Activated CD4-positive, alpha-beta T cell treated with anti-CD3 and anti-CD28 coated beads, Interleukin-2, amount 10 ng/mL, durations not matched to agents 7 days and 5 days (primary cell): ENCODE measurements around the gene CEP295NL. TPM values are rescaled to one million over a fixed set of nuclear protein-coding genes. Genes with fewer than 3 reads are reported as not detected.
A peak's percentile ranks its signal among the peaks of the same experiment; 100 is the strongest.
"Not testable (repeated sequence)": the region's sequence is repeated elsewhere in the genome, so short reads cannot be mapped to it uniquely, and the experiment has no call there.

ENCODE experiments used
- CTCF ChIA-PET: fragments of 350-600 bp; sonication (Branson Sonifier 250); formaldehyde crosslinking; loops from one replicate; lab custom pipeline; 2021; ENCODE audit warnings: antibody characterized with exemption; lab: Charles Lee
- POLR2A ChIA-PET: fragments of 350-600 bp; sonication (Branson Sonifier 250); formaldehyde crosslinking; loops from one replicate; lab custom pipeline; 2021; ENCODE audit warnings: antibody characterized with exemption; lab: Charles Lee
- DNase-seq: peaks from one replicate; pipeline ENCODE4 v3.0.0-alpha.2; 2020
- H3K27ac Mint-ChIP-seq: one replicate; pipeline ENCODE4 v1.8.0; 2021; ENCODE audit warnings: mild to moderate bottlenecking, moderate library complexity, mixed read lengths
- H3K27me3 Mint-ChIP-seq: one replicate; pipeline ENCODE4 v1.8.0; 2021; ENCODE audit warnings: mixed read lengths
- H3K36me3 Mint-ChIP-seq: one replicate; pipeline ENCODE4 v1.8.0; 2021; ENCODE audit warnings: low read depth, mixed read lengths
- H3K4me1 Mint-ChIP-seq: one replicate; pipeline ENCODE4 v1.8.0; 2021; ENCODE audit warnings: mixed read lengths
- H3K4me3 Mint-ChIP-seq: one replicate; pipeline ENCODE4 v1.8.0; 2021; ENCODE audit warnings: mild to moderate bottlenecking, moderate library complexity, mixed read lengths
- H3K9me3 Mint-ChIP-seq: one replicate; pipeline ENCODE4 v1.8.0; 2021; ENCODE audit warnings: mixed read lengths
- total RNA-seq, 2 experiments: library from RNA; stranded (reverse); gene quantifications; one replicate each; pipeline ENCODE4 v1.2.3, GENCODE V29; 2021

The CEP295NL gene
- total RNA-seq, 2 experiments from 2014 or later: 0.10 TPM; not detected in 1

GRCh38 chr17:78923660-78924453 is 20.9 kb upstream of the CEP295NL start:
- ChIA-PET POLR2A (no interaction called here), CTCF (interaction anchor here (1.0 kb wide), 1 partner anchor 25 kb away, joined by 3 read pairs; no protein-coding TSS in a partner anchor)
- peak; percentile 69 for DNase-seq
- H3K36me3 Mint-ChIP-seq: no peaks in the 10 kb centered on the region
- peaks cover 17% of the 10 kb centered on the region for H3K4me1 Mint-ChIP-seq
- no peaks in the 10 kb centered on the region for H3K9me3 Mint-ChIP-seq
- H3K4me3 Mint-ChIP-seq: peak overlapping the region; percentile 66
- peaks cover 24% of the 10 kb centered on the region for H3K27me3 Mint-ChIP-seq
- H3K27ac Mint-ChIP-seq: peak overlapping the region; percentile 32

DNA sequence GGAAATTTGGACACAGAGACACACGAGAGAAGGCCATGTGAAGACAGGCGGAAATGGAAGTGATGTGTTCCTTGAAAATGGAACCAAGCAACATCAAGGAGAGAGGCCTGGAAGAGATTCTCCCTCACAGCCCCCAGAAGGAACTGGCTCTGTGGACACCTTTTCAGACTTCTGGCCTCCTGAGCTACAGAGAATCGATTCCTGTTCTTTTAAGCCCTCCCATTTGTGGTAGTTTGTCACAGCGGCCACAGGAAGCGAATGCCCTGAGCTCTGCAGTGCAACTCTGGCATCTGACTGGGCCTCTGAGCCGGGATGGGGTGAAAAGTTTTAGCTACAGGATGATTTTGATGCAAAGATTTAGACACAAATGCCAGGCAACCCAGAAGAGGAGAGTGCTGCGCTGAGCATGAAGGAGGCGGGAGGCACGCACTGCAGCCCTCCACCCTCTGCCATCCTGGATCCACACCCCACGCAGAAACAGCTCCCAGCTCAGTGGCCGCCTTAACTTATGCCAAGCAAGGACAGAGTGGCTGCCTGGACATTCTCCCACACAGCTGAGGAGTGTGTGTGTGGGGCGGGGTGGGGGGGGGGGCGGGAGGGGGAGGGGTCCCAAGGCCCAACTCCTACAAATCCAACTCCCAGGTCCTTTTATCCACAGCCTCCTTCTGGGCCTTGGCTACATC is 20.0 kb upstream of the CEP295NL start:
- ChIA-PET POLR2A (no interaction called here), CTCF (interaction anchor here (0.6 to 1.0 kb wide), 3 partner anchors 20 to 172 kb away, joined by 3 to 6 read pairs (median 3); no protein-coding TSS in a partner anchor)
- Mint-ChIP-seq H3K4me1 (peaks cover 17% of the 10 kb centered on the region), H3K9me3 (no peaks in the 10 kb centered on the region), H3K27me3 (peaks cover 20% of the 10 kb centered on the region), H3K36me3 (no peaks in the 10 kb centered on the region), H3K27ac (peak overlapping the region; percentile 41), H3K4me3 (peak overlapping the region; percentile 66)
- DNase-seq: no peak

GRCh38 chr17:78921437-78921971 is 18.5 kb upstream of the CEP295NL start:
- CTCF ChIA-PET: interaction anchor here (0.5 to 0.8 kb wide), 2 partner anchors 51 to 210 kb away, joined by 5 to 6 read pairs; no protein-coding TSS in a partner anchor
- H3K27me3 Mint-ChIP-seq: peaks cover 9% of the 10 kb centered on the region
- H3K4me1 Mint-ChIP-seq: peaks cover 19% of the 10 kb centered on the region
- H3K9me3 Mint-ChIP-seq: no peaks in the 10 kb centered on the region
- POLR2A ChIA-PET: no interaction called here
- H3K36me3 Mint-ChIP-seq: no peaks in the 10 kb centered on the region
- DNase-seq: no peak
- no peak overlapping the region for H3K27ac Mint-ChIP-seq
- no peak overlapping the region for H3K4me3 Mint-ChIP-seq

- POLR2A ChIA-PET: no interaction called here
- Mint-ChIP-seq H3K36me3 (no peaks in the 10 kb centered on the region), H3K4me3 (no peak overlapping the region), H3K9me3 (no peaks in the 10 kb centered on the region), H3K4me1 (peaks cover 28% of the 10 kb centered on the region), H3K27ac (no peak overlapping the region), H3K27me3 (peaks cover 5% of the 10 kb centered on the region)
- DNase-seq: no peak
- CTCF ChIA-PET: interaction anchor here (0.6 kb wide), 1 partner anchor 16 kb away, joined by 4 read pairs; no protein-coding TSS in a partner anchor
These were observed 17.5 kb upstream of the CEP295NL start for GRCh38 chr17:78920528-78920927.

DNA sequence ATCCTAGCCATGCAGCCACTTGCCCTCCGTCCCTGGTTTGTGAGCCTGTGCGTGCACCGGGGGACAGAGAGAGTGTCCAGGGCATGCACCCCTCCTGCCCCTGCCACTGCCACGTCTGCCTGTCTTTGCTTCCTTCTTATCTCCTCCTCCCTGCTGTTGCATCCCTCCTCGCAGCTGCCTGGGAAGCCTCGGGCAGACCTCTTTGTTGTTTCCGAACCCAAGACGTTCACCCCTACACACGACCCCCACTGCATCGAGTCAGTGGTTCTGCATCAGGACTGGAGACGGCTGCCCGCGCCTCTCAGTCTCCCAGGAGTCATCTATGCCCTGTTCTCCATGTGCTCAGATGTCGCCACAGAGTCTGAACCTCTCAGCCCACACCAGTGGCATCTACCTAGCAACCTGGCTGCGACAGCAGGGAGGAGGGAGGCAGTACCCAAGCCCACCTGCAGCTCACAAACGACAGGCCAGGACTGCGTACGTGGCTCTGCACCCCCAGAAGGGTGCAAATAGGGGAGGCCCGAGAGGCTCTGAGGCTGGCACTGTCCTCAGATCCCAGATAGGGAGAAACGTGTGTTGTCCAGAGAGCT is 17.0 kb upstream of the CEP295NL start:
- ChIA-PET POLR2A (no interaction called here), CTCF (interaction anchor here (0.6 kb wide), 1 partner anchor 15 kb away, joined by 4 read pairs; no protein-coding TSS in a partner anchor)
- Mint-ChIP-seq H3K27me3 (peaks cover 5% of the 10 kb centered on the region), H3K9me3 (no peaks in the 10 kb centered on the region), H3K36me3 (no peaks in the 10 kb centered on the region), H3K27ac (peak overlapping the region; percentile 44), H3K4me1 (peaks cover 28% of the 10 kb centered on the region), H3K4me3 (no peak overlapping the region)
- no peak for DNase-seq

- Mint-ChIP-seq H3K36me3 (no peaks in the 10 kb centered on the region), H3K27ac (no peak overlapping the region), H3K27me3 (peaks cover 5% of the 10 kb centered on the region), H3K9me3 (no peaks in the 10 kb centered on the region), H3K4me3 (no peak overlapping the region), H3K4me1 (peaks cover 24% of the 10 kb centered on the region)
- ChIA-PET CTCF (no interaction called here), POLR2A (no interaction called here)
- no peak for DNase-seq
These were observed 16.0 kb upstream of the CEP295NL start for GRCh38 chr17:78918979-78919378.

DNA sequence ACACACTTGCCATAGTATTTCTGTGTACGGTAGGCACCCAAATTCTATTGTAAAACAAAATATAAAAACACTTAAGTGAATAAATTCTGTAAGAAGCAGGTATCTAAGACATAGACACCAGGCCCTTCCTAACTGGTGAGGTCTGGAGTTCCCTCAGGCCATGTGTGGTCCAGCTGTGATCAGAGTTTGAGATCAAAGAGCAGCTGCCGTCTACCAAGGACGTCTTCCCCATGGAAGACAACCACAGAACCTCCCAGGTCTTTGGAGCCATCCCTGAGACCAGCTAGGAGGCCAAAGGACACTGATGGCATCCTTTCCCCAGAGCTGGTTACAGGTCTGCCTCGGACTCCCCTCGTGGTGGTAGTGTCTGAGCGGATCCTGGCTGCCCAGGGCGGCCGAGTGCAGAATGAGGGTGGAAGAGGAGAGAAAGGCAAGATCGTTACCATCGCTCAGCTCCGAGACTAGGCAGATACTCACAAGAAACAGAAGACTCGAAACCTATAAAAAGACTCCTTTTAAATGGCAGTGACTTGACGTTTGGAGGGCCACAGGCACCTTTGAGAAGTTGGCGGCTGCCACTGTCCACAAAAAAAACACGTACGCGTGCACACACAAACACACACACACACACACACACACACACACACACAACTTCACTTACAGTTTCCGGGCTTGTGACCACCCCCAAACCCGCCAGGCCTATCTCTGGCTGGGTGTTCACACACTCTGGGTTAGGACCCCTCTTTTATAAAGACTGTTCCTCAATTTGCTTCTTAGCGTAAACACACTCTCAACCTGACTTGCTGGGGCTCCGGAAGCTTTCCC is 14.7 kb upstream of the CEP295NL start:
- CTCF ChIA-PET: no interaction called here
- Mint-ChIP-seq H3K27me3 (no peaks in the 10 kb centered on the region), H3K27ac (peak overlapping the region; percentile 51), H3K9me3 (no peaks in the 10 kb centered on the region), H3K36me3 (no peaks in the 10 kb centered on the region), H3K4me1 (peaks cover 12% of the 10 kb centered on the region), H3K4me3 (no peak overlapping the region)
- no peak for DNase-seq
- POLR2A ChIA-PET: no interaction called here

- Mint-ChIP-seq H3K4me1 (peaks cover 11% of the 10 kb centered on the region), H3K36me3 (no peaks in the 10 kb centered on the region), H3K27me3 (no peaks in the 10 kb centered on the region), H3K27ac (peak overlapping the region; percentile 81), H3K4me3 (peak overlapping the region; percentile 38), H3K9me3 (no peaks in the 10 kb centered on the region)
- ChIA-PET CTCF (no interaction called here), POLR2A (no interaction called here)
- no peak for DNase-seq
These were observed 13.1 kb upstream of the CEP295NL start for GRCh38 chr17:78915872-78916632.

GRCh38 chr17:78913115-78913514 is 10.1 kb upstream of the CEP295NL start:
- CTCF ChIA-PET: interaction anchor here (0.5 to 1.7 kb wide), 2 partner anchors 8 to 1589 kb away, joined by 4 to 10 read pairs; no protein-coding TSS in a partner anchor
- POLR2A ChIA-PET: no interaction called here

GRCh38 chr17:78912082-78912481 is 9.1 kb upstream of the CEP295NL start:
- H3K9me3 Mint-ChIP-seq: no peaks in the 10 kb centered on the region

More at GRCh38 chr17:78913115-78913514, 10.1 kb upstream of the CEP295NL start:
- H3K4me3 Mint-ChIP-seq: no peak overlapping the region
- peaks cover 2% of the 10 kb centered on the region for H3K27me3 Mint-ChIP-seq
- H3K27ac Mint-ChIP-seq: no peak overlapping the region
- H3K4me1 Mint-ChIP-seq: peaks cover 11% of the 10 kb centered on the region
- no peak for DNase-seq
- no peaks in the 10 kb centered on the region for H3K36me3 Mint-ChIP-seq
- H3K9me3 Mint-ChIP-seq: no peaks in the 10 kb centered on the region

GRCh38 chr17:78911543-78911942 is 8.5 kb upstream of the CEP295NL start:
- H3K4me3 Mint-ChIP-seq, POLR2A ChIA-PET, H3K27me3 Mint-ChIP-seq, H3K27ac Mint-ChIP-seq, H3K9me3 Mint-ChIP-seq, H3K36me3 Mint-ChIP-seq, H3K4me1 Mint-ChIP-seq, DNase-seq: not testable (repeated sequence)
- CTCF ChIA-PET: interaction anchor here (0.9 kb wide), 1 partner anchor 9 kb away, joined by 4 read pairs; the partner anchor contains the start of gene CEP295NL

More at GRCh38 chr17:78912082-78912481, 9.1 kb upstream of the CEP295NL start:
- H3K27ac Mint-ChIP-seq: no peak overlapping the region
- H3K4me1 Mint-ChIP-seq: peaks cover 11% of the 10 kb centered on the region
- DNase-seq: no peak
- ChIA-PET CTCF (interaction anchor here (0.7 kb wide), 1 partner anchor 38 kb away, joined by 4 read pairs; no protein-coding TSS in a partner anchor), POLR2A (no interaction called here)
- H3K27me3 Mint-ChIP-seq: peaks cover 2% of the 10 kb centered on the region
- no peaks in the 10 kb centered on the region for H3K36me3 Mint-ChIP-seq
- no peak overlapping the region for H3K4me3 Mint-ChIP-seq
